Mammary epithelial cell (primary cell): Measurements from ENCODE around the gene TENM4.

ENCODE experiments used
- EZH2 ChIP-seq: IDR thresholded peaks from 2 replicates; pipeline ENCODE4 v1.6.1; 2012; ENCODE audit warnings: low read length, inconsistent platforms, borderline replicate concordance
- TF ChIP-seq, protein P1 (sequence below), 2 donors: IDR thresholded peaks in 1 of 2; conservative IDR thresholded peaks in 1 of 2; 2 replicates each; pipeline ENCODE4 v1.5.1; 2011 to 2012; ENCODE audit warnings: inconsistent platforms in 2 of 2, low read length in 2 of 2, mild to moderate bottlenecking in 2 of 2, control low read depth in 1 of 2, low read depth in 1 of 2; ENCODE audit not compliant: insufficient read depth in 1 of 2; ENCODE audit errors: extremely low read depth in 1 of 2

DNA sequence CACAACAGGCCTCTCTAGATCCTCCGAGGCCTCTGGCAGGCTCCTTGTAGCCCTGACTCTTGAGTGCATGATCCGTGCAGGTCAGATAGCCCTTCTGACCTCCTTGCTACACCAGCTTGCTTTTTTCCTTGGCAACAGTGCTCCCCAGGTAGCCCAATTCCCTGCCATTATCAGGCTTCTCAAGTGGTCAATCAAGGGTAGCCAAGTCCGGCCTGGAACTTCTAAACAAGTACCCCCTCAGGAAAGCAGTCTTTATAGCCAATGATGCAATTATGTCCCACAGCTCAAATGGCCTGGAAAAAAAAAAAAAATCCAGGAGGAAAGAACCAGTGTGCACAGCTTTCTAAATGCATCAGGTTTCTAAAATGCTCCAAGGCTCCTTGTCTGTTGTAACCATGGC, 59.8 kb downstream of the TENM4 start:
- no peak for TF ChIP-seq EZH2
- TF ChIP-seq, protein P1, sequence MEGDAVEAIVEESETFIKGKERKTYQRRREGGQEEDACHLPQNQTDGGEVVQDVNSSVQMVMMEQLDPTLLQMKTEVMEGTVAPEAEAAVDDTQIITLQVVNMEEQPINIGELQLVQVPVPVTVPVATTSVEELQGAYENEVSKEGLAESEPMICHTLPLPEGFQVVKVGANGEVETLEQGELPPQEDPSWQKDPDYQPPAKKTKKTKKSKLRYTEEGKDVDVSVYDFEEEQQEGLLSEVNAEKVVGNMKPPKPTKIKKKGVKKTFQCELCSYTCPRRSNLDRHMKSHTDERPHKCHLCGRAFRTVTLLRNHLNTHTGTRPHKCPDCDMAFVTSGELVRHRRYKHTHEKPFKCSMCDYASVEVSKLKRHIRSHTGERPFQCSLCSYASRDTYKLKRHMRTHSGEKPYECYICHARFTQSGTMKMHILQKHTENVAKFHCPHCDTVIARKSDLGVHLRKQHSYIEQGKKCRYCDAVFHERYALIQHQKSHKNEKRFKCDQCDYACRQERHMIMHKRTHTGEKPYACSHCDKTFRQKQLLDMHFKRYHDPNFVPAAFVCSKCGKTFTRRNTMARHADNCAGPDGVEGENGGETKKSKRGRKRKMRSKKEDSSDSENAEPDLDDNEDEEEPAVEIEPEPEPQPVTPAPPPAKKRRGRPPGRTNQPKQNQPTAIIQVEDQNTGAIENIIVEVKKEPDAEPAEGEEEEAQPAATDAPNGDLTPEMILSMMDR (conservative IDR thresholded peaks at IDR 0.05 in 1 of 2, IDR thresholded peaks at IDR 0.05 in 1 of 2; ENCODE audit: extremely low read depth in 1 of 2, insufficient read depth in 1 of 2, low read depth in 1 of 2, low read length in 2 of 2): no peak
